Gastrocnemius medialis (tissue), 4 donors: Measurements from ENCODE around the gene PRAMEF4. TPM values are rescaled to one million over a fixed set of nuclear protein-coding genes. Genes with fewer than 3 reads are reported as not detected.
"Not testable (repeated sequence)": the region's sequence is repeated elsewhere in the genome, so short reads cannot be mapped to it uniquely, and the experiment has no call there.

Experiments used
- ATAC-seq, 2 donors: fragments of 150-250 bp; one replicate each; pipeline ENCODE4 v1.9.1; 2016
- DNase-seq, 2 donors: peaks; one replicate each; pipeline ENCODE4 v3.0.0-alpha.2; 2019
- H3K27ac ChIP-seq, 4 donors: fragments of 200-600 bp; sonication (generic); 1 replicate in 1 of 4; 2 replicates in 3 of 4; pipeline ENCODE4 v1.5.1; 2016 to 2018; ENCODE audit warnings: mild to moderate bottlenecking in 2 of 4, moderate library complexity in 1 of 4
- H3K27me3 ChIP-seq, 3 donors: fragments of 200-600 bp; sonication (generic) in 2 of 3; 1 replicate in 1 of 3; 2 replicates in 2 of 3; pipeline versions ENCODE4 v1.5.1 to v1.6.0; 2016 to 2019; ENCODE audit warnings: mild to moderate bottlenecking in 1 of 3, moderate library complexity in 1 of 3
- H3K36me3 ChIP-seq, 2 donors: fragments of 200-600 bp; sonication (generic) in 1 of 2; one replicate each; pipeline ENCODE4 v1.5.1; 2017 to 2018
- H3K4me1 ChIP-seq, 2 donors: fragments of 200-600 bp; sonication (generic) in 1 of 2; one replicate each; pipeline ENCODE4 v1.5.1; 2016 to 2017; ENCODE audit warnings: mild to moderate bottlenecking in 2 of 2
- H3K4me3 ChIP-seq, 4 donors: fragments of 200-600 bp; sonication (generic) in 3 of 4; 1 replicate in 1 of 4; 2 replicates in 3 of 4; pipeline ENCODE4 v1.5.1; 2016 to 2019; ENCODE audit warnings: mild to moderate bottlenecking in 2 of 4
- H3K9me3 ChIP-seq, 3 donors: fragments of 200-600 bp; sonication (generic) in 2 of 3; 1 replicate in 1 of 3; 2 replicates in 2 of 3; pipeline ENCODE4 v1.5.1; 2016 to 2019
- CTCF ChIP-seq, 5 experiments: fragments of 450-650 bp in 3 of 5; fragments of 200-600 bp in 2 of 5; sonication (generic) in 2 of 5; IDR thresholded peaks in 4 of 5; conservative IDR thresholded peaks in 1 of 5; 1 replicate in 4 of 5; 2 replicates in 1 of 5; pipeline ENCODE4 v1.5.1; 2016 to 2019; ENCODE audit warnings: antibody characterized with exemption in 5 of 5, mild to moderate bottlenecking in 3 of 5, moderate library complexity in 3 of 5
- POLR2A ChIP-seq, 2 donors: fragments of 450-650 bp; IDR thresholded peaks; one replicate each; pipeline ENCODE4 v1.6.1; 2017; ENCODE audit warnings: antibody characterized with exemption in 2 of 2, mild to moderate bottlenecking in 2 of 2, moderate library complexity in 2 of 2
- in situ Hi-C, 4 donors: fragments of 200-750 bp; cut with MboI; loops; one replicate each; pipeline versions ENCODE4 v1.15.0 to v1.8.0; 2017; ENCODE audit warnings: low sequenced_read_pairs in 4 of 4
- intact Hi-C: fragments of 100-400 bp; cut with DNase I; formaldehyde crosslinking; loops from one replicate; pipeline ENCODE4 v1.15.1; 2023; ENCODE audit warnings: low total_unique reads
- total RNA-seq, 4 donors: library from RNA; depleted of rRNA; stranded (reverse); fragments of >200 nt; gene quantifications; one replicate each; pipeline versions ENCODE4 v1.1.0 to v1.2.3, GENCODE V29; 2016

PRAMEF4 gene
- total RNA-seq, 4 donors from 2014 or later = not detected

DNA sequence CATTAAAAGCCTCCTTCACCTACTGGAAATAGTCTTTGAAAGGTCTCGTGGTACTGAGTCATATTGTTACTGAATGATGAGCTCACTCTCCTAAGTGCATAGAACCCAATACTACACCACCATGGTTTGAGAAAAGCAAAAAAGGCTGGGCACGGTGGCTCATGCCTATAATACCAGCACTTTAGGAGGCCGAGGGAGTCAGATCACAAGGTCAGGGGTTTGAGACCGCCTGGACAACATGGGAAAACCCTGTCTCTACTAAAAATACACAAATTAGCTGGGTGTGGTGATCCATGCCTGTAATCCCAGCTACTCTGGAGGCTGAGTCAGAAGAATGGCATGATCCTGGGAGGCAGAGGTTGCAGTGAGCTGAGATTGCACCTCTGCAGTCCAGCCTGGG, 34.2 kb downstream of the PRAMEF4 start:
- Histone ChIP-seq H3K4me1 (no peaks in the 10 kb centered on the region), H3K4me3 (no peak overlapping the region), H3K36me3 (no peaks in the 10 kb centered on the region), H3K27me3 (no peaks in the 10 kb centered on the region), H3K27ac (no peak overlapping the region), H3K9me3 (no peaks in the 10 kb centered on the region)
- no peak for ATAC-seq
- TF ChIP-seq CTCF (IDR thresholded peaks at IDR 0.05 in 4 of 5, conservative IDR thresholded peaks at IDR 0.05 in 1 of 5) (no peak), POLR2A (IDR thresholded peaks at IDR 0.05) (no peak)
- intact Hi-C loops (no loop called here), in situ Hi-C loops (no loop called here)
- DNase-seq = no peak

GRCh38 chr1:12848620-12849019, 37.4 kb downstream of the PRAMEF4 start, which contains the start of gene HNRNPCL1:
HNRNPCL1 (minus strand) TSS chr1:12848720; CDS start chr1:12848289, 431 bp downstream.
- not testable (repeated sequence) for ATAC-seq

DNA sequence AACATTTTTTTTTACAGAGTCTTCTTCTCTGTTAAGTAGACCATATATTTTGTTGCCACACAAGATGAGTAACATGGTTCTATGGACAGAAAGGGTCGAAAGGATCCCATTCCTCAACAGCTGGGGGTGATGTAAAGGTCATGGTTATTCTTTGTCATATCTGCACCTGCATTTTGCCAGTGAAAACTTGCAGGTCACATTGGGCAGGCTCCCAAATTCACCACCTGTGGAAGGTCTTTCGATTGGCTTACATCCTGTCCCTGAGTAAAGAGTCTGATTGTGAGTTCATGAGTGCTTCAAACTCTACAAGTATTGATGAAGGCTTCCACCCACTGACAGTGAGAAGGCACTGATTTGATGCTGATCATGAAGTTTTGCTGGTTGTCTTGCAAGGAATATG, 52.8 kb downstream of the PRAMEF4 start:
- H3K4me3 ChIP-seq, H3K4me1 ChIP-seq, H3K27ac ChIP-seq, H3K36me3 ChIP-seq, ATAC-seq, H3K9me3 ChIP-seq, DNase-seq, intact Hi-C loops, H3K27me3 ChIP-seq, in situ Hi-C loops: not testable (repeated sequence)

More at GRCh38 chr1:12848620-12849019, 37.4 kb downstream of the PRAMEF4 start, which contains the start of gene HNRNPCL1:
- H3K9me3 ChIP-seq, H3K36me3 ChIP-seq, H3K27me3 ChIP-seq, H3K27ac ChIP-seq, DNase-seq, H3K4me1 ChIP-seq, in situ Hi-C loops, intact Hi-C loops, H3K4me3 ChIP-seq: not testable (repeated sequence)

- in situ Hi-C loops, DNase-seq, H3K4me1 ChIP-seq, H3K27ac ChIP-seq, H3K9me3 ChIP-seq, H3K36me3 ChIP-seq, H3K27me3 ChIP-seq, H3K4me3 ChIP-seq, ATAC-seq, intact Hi-C loops: not testable (repeated sequence)
These were observed 54.7 kb downstream of the PRAMEF4 start, which contains the start of gene PRAMEF11 for GRCh38 chr1:12831310-12831709. PRAMEF11 (minus strand) TSS chr1:12831410; CDS start chr1:12828789, 2,621 bp downstream.

Other genes with a start within 250 kb of the PRAMEF4 start
- gene AADACL4, start 242.1 kb downstream of the PRAMEF4 start, total RNA-seq = not detected
- gene AADACL3, start 170.1 kb downstream of the PRAMEF4 start, total RNA-seq = not detected
- not detected for gene CFAP107, start 140.0 kb downstream of the PRAMEF4 start, total RNA-seq
- gene PRAMEF12, start 112.5 kb downstream of the PRAMEF4 start, total RNA-seq = not detected
- gene PRAMEF1, start 94.8 kb downstream of the PRAMEF4 start, total RNA-seq = not detected
- gene PRAMEF11, start 54.8 kb downstream of the PRAMEF4 start, total RNA-seq = not detected
- gene HNRNPCL1, start 37.5 kb downstream of the PRAMEF4 start, total RNA-seq = not detected
- gene PRAMEF2, start 29.1 kb downstream of the PRAMEF4 start, total RNA-seq = not detected
- gene PRAMEF10, start 12.1 kb upstream of the PRAMEF4 start, total RNA-seq = not detected
- not detected for gene PRAMEF7, start 30.4 kb upstream of the PRAMEF4 start, total RNA-seq
- gene PRAMEF6, start 61.4 kb upstream of the PRAMEF4 start, total RNA-seq = not detected
- gene PRAMEF27, start 170.4 kb upstream of the PRAMEF4 start, total RNA-seq = not detected
- gene HNRNPCL3, start 174.6 kb upstream of the PRAMEF4 start, total RNA-seq = not detected
- not detected for gene PRAMEF25, start 184.6 kb upstream of the PRAMEF4 start, total RNA-seq
- not detected for gene HNRNPCL2, start 230.7 kb upstream of the PRAMEF4 start, total RNA-seq